ENCODE results near the gene CDH13. TPM values are rescaled to one million over a fixed set of nuclear protein-coding genes. Genes with fewer than 3 reads are reported as not detected.

CDH13 gene
- total and polyA plus RNA-seq, 9 donors, result 1.9 to 34.2 (median 4.8) TPM

- H3K4me1 ChIP-seq (ENCODE audit: insufficient read depth), result no peaks in the 10 kb centered on the region
- TF ChIP-seq, protein P1, sequence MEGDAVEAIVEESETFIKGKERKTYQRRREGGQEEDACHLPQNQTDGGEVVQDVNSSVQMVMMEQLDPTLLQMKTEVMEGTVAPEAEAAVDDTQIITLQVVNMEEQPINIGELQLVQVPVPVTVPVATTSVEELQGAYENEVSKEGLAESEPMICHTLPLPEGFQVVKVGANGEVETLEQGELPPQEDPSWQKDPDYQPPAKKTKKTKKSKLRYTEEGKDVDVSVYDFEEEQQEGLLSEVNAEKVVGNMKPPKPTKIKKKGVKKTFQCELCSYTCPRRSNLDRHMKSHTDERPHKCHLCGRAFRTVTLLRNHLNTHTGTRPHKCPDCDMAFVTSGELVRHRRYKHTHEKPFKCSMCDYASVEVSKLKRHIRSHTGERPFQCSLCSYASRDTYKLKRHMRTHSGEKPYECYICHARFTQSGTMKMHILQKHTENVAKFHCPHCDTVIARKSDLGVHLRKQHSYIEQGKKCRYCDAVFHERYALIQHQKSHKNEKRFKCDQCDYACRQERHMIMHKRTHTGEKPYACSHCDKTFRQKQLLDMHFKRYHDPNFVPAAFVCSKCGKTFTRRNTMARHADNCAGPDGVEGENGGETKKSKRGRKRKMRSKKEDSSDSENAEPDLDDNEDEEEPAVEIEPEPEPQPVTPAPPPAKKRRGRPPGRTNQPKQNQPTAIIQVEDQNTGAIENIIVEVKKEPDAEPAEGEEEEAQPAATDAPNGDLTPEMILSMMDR (IDR thresholded peaks at IDR 0.05), result no peak
- TF ChIP-seq POLR2A (IDR thresholded peaks at IDR 0.05) (no peak), EP300 (IDR thresholded peaks at IDR 0.05) (no peak)
- 70 to 91% (median 74%) methylated on average over 3 of the region's 3 CpGs for WGBS, 3 donors
- H3K27ac ChIP-seq, result no peak overlapping the region
- no peak overlapping the region for H3K4me3 ChIP-seq
- intact Hi-C loops (cut with DNase I), result no loop called here
- no peaks in the 10 kb centered on the region for H3K36me3 ChIP-seq
- no peak for DNase-seq
- H3K27me3 ChIP-seq, result no peaks in the 10 kb centered on the region
- no peaks in the 10 kb centered on the region for H3K9me3 ChIP-seq
These were observed 738.4 kb downstream of the CDH13 start for GRCh38 chr16:83365166-83365565.

- WGBS, 3 donors, result 88 to 92% (median 90%) methylated on average over 12 of the region's 12 CpGs
- Histone ChIP-seq H3K4me1 (ENCODE audit: insufficient read depth) (no peaks in the 10 kb centered on the region), H3K9me3 (no peaks in the 10 kb centered on the region), H3K27me3 (no peaks in the 10 kb centered on the region), H3K36me3 (no peaks in the 10 kb centered on the region), H3K27ac (no peak overlapping the region), H3K4me3 (no peak overlapping the region)
- intact Hi-C loops (cut with DNase I), result no loop called here
- TF ChIP-seq POLR2A (IDR thresholded peaks at IDR 0.05) (no peak), EP300 (IDR thresholded peaks at IDR 0.05) (no peak)
- TF ChIP-seq, protein P1 (IDR thresholded peaks at IDR 0.05), result no peak
- no peak for DNase-seq
These were observed 739.5 kb downstream of the CDH13 start for GRCh38 chr16:83366228-83366627.

- DNase-seq, result no peak
- no peaks in the 10 kb centered on the region for H3K4me1 ChIP-seq (ENCODE audit: insufficient read depth)
- intact Hi-C loops (cut with DNase I), result no loop called here
- TF ChIP-seq, protein P1 (IDR thresholded peaks at IDR 0.05), result no peak
- TF ChIP-seq EP300 (IDR thresholded peaks at IDR 0.05) (no peak), POLR2A (IDR thresholded peaks at IDR 0.05) (no peak)
- WGBS, 3 donors, result 68 to 81% (median 74%) methylated on average over 3 of the region's 3 CpGs
- H3K4me3 ChIP-seq, result no peak overlapping the region
- no peaks in the 10 kb centered on the region for H3K9me3 ChIP-seq
- no peaks in the 10 kb centered on the region for H3K27me3 ChIP-seq
- H3K27ac ChIP-seq, result no peak overlapping the region
- H3K36me3 ChIP-seq, result no peaks in the 10 kb centered on the region
These were observed 748.2 kb downstream of the CDH13 start for GRCh38 chr16:83374979-83375378.

GRCh38 chr16:83389751-83390150, 763.0 kb downstream of the CDH13 start:
- TF ChIP-seq, protein P1 (IDR thresholded peaks at IDR 0.05), result no peak
- no peak for TF ChIP-seq POLR2A (IDR thresholded peaks at IDR 0.05)
- TF ChIP-seq EP300 (IDR thresholded peaks at IDR 0.05), result no peak
- Histone ChIP-seq H3K9me3 (no peaks in the 10 kb centered on the region), H3K27me3 (no peaks in the 10 kb centered on the region), H3K4me3 (no peak overlapping the region), H3K27ac (no peak overlapping the region), H3K4me1 (ENCODE audit: insufficient read depth) (no peaks in the 10 kb centered on the region), H3K36me3 (no peaks in the 10 kb centered on the region)
- 3 to 7% (median 4%) methylated on average over 3 of the region's 3 CpGs for WGBS, 3 donors
- intact Hi-C loops (cut with DNase I), result no loop called here
- no peak for DNase-seq
